ENCODE measurements around the gene ZNF367. TPM values are rescaled to one million over a fixed set of nuclear protein-coding genes. Genes with fewer than 3 reads are reported as not detected.

ZNF367 gene
- total RNA-seq, 1 experiment from 2014 or later: 55.5 TPM

- no peak for DNase-seq (ENCODE audit: low read depth in 1 of 2, low spot score in 2 of 2)
- Histone ChIP-seq H3K4me3 (no peak overlapping the region), H3K4me1 (replicated peaks) (no peaks in the 10 kb centered on the region; the same call in 1 of the 2 replicates), H3K9me3 (replicated peaks) (no peaks in the 10 kb centered on the region), H3K27ac (no peak overlapping the region), H3K36me3 (peaks cover 29% of the 10 kb centered on the region), H3K27me3 (replicated peaks) (no peaks in the 10 kb centered on the region)
These were observed 9.5 kb downstream of the ZNF367 start for GRCh38 chr9:96408409-96409280.

DNA sequence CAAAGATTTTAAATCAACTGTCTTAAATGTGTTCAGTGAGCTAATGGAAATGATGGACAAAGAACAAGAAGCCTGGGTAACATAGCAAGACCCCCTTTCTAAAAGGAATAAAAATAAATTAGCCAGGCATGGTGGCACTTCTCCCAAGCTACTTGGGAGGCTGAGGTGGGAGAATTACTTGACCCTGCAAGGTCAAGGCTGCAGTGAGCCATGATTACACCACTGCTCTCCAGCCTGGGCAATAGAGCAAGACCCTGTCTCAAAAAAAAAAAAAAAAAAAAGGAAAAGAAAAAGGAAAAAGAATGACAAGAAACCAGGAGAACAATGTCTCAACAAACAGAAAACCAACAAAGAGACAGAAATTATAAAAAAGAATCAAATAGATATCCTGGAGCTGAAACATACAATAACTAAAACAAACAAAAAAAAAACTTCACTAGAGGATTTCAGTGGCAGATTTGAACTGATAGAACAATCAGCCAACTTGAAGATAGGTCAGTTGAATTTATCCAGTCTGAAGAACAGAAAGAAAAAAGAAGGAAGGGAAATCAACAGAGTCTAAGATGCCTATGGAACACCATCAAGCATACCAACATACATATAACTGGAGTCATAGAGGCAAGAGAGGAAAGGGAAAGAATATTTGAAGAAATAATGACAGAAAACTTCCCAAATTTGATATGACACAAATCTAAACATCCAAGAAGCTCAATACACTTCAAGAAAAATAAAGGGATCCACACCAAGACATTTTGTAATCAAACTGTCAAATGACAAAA is 17.8 kb downstream of the ZNF367 start:
- no peak overlapping the region for H3K27ac ChIP-seq
- H3K4me3 ChIP-seq: no peak overlapping the region
- DNase-seq (ENCODE audit: low read depth in 1 of 2, low spot score in 2 of 2): no peak
- H3K9me3 ChIP-seq (replicated peaks): no peaks in the 10 kb centered on the region
- peaks cover 20% of the 10 kb centered on the region; the same call in 1 of the 2 replicates for H3K36me3 ChIP-seq
- no peaks in the 10 kb centered on the region for H3K4me1 ChIP-seq (replicated peaks)
- no peaks in the 10 kb centered on the region for H3K27me3 ChIP-seq (replicated peaks)

DNA sequence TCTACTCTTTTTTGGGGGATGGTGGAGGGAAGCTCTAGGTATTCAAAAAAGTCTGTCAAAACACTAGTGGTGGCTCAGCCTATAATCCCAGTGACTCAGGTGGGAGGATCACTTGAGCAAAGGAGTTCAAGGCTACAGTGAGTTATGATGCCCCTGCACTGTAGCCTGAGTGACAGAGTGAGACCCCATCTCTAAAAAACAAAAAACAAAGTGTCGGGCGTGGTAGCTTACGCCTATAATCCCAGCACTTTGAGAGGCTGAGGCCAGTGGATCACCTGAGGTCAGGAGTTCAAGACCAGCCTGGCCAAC is 18.9 kb downstream of the ZNF367 start:
- no peaks in the 10 kb centered on the region for H3K9me3 ChIP-seq (replicated peaks)
- no peak overlapping the region for H3K27ac ChIP-seq
- no peak overlapping the region for H3K4me3 ChIP-seq
- no peaks in the 10 kb centered on the region for H3K27me3 ChIP-seq (replicated peaks)
- no peaks in the 10 kb centered on the region for H3K4me1 ChIP-seq (replicated peaks)
- H3K36me3 ChIP-seq: peaks cover 27% of the 10 kb centered on the region
- DNase-seq (ENCODE audit: low read depth in 1 of 2, low spot score in 2 of 2): no peak

DNA sequence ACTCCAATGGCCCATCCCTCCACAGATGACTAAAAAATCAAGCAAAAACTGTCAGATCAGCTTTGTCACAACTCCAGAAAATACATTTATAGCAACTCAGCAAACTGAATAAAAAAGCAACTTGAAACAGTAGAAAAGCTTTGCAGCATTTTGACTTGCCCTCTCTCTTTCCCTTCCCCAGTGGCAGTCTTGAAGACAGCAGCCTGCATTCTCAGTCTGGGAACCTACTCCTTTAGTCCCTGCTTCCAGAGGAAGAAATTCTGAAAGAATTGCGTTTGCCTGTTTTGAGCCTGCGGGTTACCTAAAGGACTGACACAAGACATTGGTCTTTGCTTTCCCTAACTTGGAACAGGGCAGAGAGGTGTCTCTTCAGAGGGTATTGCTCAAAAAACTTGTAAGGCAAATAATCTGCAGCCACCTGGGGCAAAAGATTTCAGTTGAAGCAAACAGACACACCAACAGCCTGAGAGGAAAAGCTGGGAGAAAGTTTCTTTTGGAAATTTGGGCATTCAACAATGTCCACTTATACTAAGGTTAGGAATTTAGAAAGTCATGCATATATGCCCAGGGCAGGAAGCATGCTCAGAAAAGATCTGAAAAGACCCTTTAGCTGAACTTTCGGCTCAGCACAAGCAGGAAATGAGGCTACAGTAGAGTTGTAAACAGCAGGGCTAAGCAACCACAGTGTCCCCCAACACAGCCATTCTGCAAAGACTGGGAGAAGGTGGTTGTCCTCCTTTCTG is 19.4 kb downstream of the ZNF367 start:
- Histone ChIP-seq H3K4me1 (replicated peaks) (no peaks in the 10 kb centered on the region), H3K27ac (no peak overlapping the region), H3K27me3 (replicated peaks) (no peaks in the 10 kb centered on the region), H3K4me3 (no peak overlapping the region), H3K36me3 (peaks cover 32% of the 10 kb centered on the region), H3K9me3 (replicated peaks) (no peaks in the 10 kb centered on the region)
- DNase-seq (ENCODE audit: low read depth in 1 of 2, low spot score in 2 of 2): no peak

DNA sequence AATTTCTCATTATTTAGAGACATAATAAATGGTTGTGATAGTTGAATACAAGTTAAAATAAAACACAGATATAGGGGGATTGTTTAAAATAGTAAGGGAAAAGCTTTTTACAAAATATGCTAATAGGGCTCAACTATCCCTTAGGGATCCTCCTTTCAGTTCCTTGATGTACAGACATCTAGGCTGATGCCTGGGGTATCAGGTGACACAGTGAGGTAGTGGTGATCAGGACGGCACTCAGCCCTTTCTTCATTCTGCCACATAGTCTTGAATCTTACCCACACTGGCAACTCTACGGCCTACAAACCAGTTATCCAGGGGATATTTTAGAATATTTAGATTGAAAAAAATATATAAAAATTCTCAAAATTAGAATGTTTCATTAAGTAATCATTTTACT is 22.2 kb downstream of the ZNF367 start:
- H3K27ac ChIP-seq: no peak overlapping the region
- no peak for DNase-seq (ENCODE audit: low read depth in 1 of 2, low spot score in 2 of 2)
- H3K36me3 ChIP-seq: peaks cover 55% of the 10 kb centered on the region
- no peak overlapping the region for H3K4me3 ChIP-seq
- no peaks in the 10 kb centered on the region for H3K27me3 ChIP-seq (replicated peaks)
- no peaks in the 10 kb centered on the region for H3K9me3 ChIP-seq (replicated peaks)
- H3K4me1 ChIP-seq (replicated peaks): peaks cover 6% of the 10 kb centered on the region; the same call in 1 of the 2 replicates

DNA sequence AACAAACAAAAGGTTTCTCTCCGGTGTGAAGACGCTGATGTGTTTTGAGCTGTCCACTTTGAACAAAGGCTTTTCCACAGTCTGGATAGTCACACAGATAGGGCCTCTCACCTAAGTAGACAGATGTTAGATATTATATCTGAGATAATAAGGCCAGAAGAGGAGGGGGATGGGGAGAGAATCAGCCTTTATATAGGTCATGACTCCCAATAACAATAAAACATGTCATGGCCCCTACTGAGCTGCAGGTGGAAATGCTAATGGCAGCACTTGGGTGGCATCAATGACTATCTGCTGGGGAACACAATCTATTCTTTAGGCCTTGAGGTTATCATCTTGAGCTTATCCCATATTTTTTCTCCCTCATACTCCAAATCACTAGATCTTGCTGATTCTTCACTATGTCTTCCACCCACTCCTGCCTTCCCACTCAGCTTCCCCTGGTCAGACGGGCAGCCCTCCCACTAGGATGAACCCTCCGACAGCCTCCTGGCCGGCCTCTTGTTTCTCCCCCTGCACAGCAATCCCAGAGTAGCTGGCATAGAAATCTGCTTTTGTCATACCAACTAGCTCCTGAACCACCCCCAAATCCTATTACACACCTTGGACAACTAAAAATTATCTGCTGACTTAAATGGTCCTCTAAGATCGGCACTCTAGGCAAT is 23.2 kb downstream of the ZNF367 start:
- no peak for DNase-seq (ENCODE audit: low read depth in 1 of 2, low spot score in 2 of 2)
- peaks cover 8% of the 10 kb centered on the region; the same call in 1 of the 2 replicates for H3K4me1 ChIP-seq (replicated peaks)
- peaks cover 60% of the 10 kb centered on the region for H3K36me3 ChIP-seq
- no peak overlapping the region for H3K27ac ChIP-seq
- no peaks in the 10 kb centered on the region for H3K9me3 ChIP-seq (replicated peaks)
- H3K27me3 ChIP-seq (replicated peaks): no peaks in the 10 kb centered on the region
- H3K4me3 ChIP-seq: no peak overlapping the region

- Histone ChIP-seq H3K4me3 (no peak overlapping the region), H3K4me1 (replicated peaks) (peaks cover 8% of the 10 kb centered on the region; the same call in 1 of the 2 replicates), H3K9me3 (replicated peaks) (no peaks in the 10 kb centered on the region), H3K36me3 (peaks cover 82% of the 10 kb centered on the region), H3K27ac (no peak overlapping the region), H3K27me3 (replicated peaks) (no peaks in the 10 kb centered on the region)
- no peak for DNase-seq (ENCODE audit: low read depth in 1 of 2, low spot score in 2 of 2)
These were observed 25.9 kb downstream of the ZNF367 start for GRCh38 chr9:96392263-96392662.

DNA sequence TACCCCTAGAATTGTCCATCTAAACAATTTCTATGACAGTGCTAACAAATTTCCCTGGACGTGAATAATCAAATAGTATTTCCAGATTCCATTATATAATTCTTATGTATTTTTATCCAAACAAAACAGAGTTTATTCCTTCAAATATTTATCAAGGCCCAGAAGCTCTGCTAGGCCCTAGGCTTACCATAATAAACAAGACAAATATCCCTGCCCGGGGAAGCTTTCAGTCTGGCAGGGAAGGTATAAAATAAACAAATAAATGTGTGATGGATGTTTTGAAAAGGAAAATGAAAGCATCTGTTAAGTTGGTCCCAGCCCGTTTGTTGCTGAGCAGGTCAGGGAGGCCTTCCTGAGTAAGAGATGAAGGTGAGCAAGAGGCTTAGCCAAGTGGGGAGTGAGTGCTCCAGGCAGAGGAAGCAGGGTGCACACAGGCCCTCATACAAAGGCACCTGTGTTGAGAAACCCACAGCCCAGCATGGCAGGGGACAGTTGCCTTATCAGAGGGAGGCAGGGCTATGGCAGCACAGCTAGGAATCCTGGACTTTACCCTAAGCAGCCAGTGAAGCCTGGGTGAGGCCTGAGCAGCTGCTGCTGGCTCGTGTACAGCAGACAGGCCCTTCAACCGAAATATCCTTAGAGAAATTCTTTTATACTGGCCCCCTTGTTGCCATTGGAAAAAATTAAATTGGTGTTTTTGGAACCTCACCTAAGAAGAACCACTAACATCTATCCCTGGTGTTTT is 27.0 kb downstream of the ZNF367 start:
- H3K27me3 ChIP-seq (replicated peaks): no peaks in the 10 kb centered on the region
- no peak overlapping the region for H3K4me3 ChIP-seq
- H3K4me1 ChIP-seq (replicated peaks): peaks cover 8% of the 10 kb centered on the region; the same call in 1 of the 2 replicates
- DNase-seq (ENCODE audit: low read depth in 1 of 2, low spot score in 2 of 2): peak in 1 of 2 experiments; percentile 41
- no peak overlapping the region for H3K27ac ChIP-seq
- H3K36me3 ChIP-seq: peaks cover 86% of the 10 kb centered on the region
- H3K9me3 ChIP-seq (replicated peaks): no peaks in the 10 kb centered on the region

DNA sequence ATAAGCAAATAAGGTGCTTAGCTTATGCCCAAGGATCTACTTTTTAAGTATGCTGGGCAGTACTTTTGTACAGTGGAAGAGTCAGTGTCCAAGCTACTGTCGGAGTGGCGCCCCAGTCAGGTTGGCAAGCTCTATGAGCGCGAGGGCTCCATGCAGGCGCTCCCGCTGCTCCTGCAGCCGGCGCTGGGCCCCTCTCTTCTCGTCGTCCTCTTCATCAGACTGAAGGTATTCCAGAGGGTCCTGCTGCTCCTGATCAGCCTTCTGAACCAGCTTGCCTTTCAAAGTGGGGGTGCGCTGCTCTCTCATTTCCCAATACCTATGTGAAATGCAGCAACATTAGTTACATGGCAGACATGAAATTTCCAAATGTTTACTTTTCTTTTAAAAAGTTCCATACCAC is 30.0 kb downstream of the ZNF367 start:
- H3K9me3 ChIP-seq (replicated peaks): no peaks in the 10 kb centered on the region

GRCh38 chr9:96386157-96386556 is 32.0 kb downstream of the ZNF367 start:
- no peak for DNase-seq (ENCODE audit: low read depth in 1 of 2, low spot score in 2 of 2)

More for the DNA sequence above, 30.0 kb downstream of the ZNF367 start:
- no peaks in the 10 kb centered on the region for H3K27me3 ChIP-seq (replicated peaks)
- no peak for DNase-seq (ENCODE audit: low read depth in 1 of 2, low spot score in 2 of 2)
- peaks cover 73% of the 10 kb centered on the region for H3K36me3 ChIP-seq
- no peak overlapping the region for H3K27ac ChIP-seq
- no peak overlapping the region for H3K4me3 ChIP-seq
- peaks cover 14% of the 10 kb centered on the region for H3K4me1 ChIP-seq (replicated peaks)

GRCh38 chr9:96383165-96383942 is 34.8 kb downstream of the ZNF367 start, which contains the start of gene SLC35D2:
Gene SLC35D2, minus strand, starts transcription at chr9:96383711. Its CDS starts 77 bp downstream, at chr9:96383634.
- peak; percentile 44 to 60 for DNase-seq (ENCODE audit: low read depth in 1 of 2, low spot score in 2 of 2)

More at GRCh38 chr9:96386157-96386556, 32.0 kb downstream of the ZNF367 start:
- Histone ChIP-seq H3K4me1 (replicated peaks) (peaks cover 17% of the 10 kb centered on the region), H3K4me3 (no peak overlapping the region), H3K27me3 (replicated peaks) (no peaks in the 10 kb centered on the region), H3K27ac (no peak overlapping the region), H3K9me3 (replicated peaks) (no peaks in the 10 kb centered on the region), H3K36me3 (peaks cover 63% of the 10 kb centered on the region)

DNA sequence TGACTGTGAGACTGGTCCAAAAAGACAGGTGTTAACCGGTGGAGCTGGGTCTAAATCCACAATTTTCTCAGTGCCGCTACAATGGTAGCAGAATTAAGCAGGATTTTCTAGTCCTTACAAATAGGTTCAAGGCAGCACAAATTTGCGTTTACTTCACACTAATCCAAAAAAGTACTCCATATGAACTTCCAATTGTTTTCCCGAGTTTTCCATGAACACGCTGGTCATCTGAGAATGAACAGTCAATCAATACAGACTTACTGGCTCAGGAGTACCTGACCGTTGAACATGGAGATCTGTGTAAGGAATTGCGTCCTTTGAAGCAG is 35.4 kb downstream of the ZNF367 start:
- peaks cover 31% of the 10 kb centered on the region for H3K36me3 ChIP-seq
- H3K27ac ChIP-seq: peak overlapping the region; percentile 18; the same call in 1 of the 2 replicates
- H3K27me3 ChIP-seq (replicated peaks): no peaks in the 10 kb centered on the region
- peak overlapping the region; percentile 47 for H3K4me3 ChIP-seq
- no peaks in the 10 kb centered on the region for H3K9me3 ChIP-seq (replicated peaks)
- peaks cover 30% of the 10 kb centered on the region for H3K4me1 ChIP-seq (replicated peaks)
- DNase-seq (ENCODE audit: low read depth in 1 of 2, low spot score in 2 of 2): no peak

More at GRCh38 chr9:96383165-96383942, 34.8 kb downstream of the ZNF367 start, which contains the start of gene SLC35D2:
- H3K27me3 ChIP-seq (replicated peaks): no peaks in the 10 kb centered on the region
- H3K4me3 ChIP-seq: peak within 1 kb of the TSS; percentile 47
- peaks cover 37% of the 10 kb centered on the region for H3K36me3 ChIP-seq
- H3K9me3 ChIP-seq (replicated peaks): no peaks in the 10 kb centered on the region
- peak within 1 kb of the TSS; percentile 18; the same call in 1 of the 2 replicates for H3K27ac ChIP-seq
- H3K4me1 ChIP-seq (replicated peaks): peaks cover 25% of the 10 kb centered on the region
